GM21737 (cell line): ENCODE measurements around the gene NPRL2.

Experiments used
- ATAC-seq: cut with Tn5 transposase; IDR thresholded peaks from one replicate; pipeline ENCODE4 v1.9.1; 2021; ENCODE audit warnings: mild to moderate bottlenecking, moderate library complexity; ENCODE audit not compliant: unreplicated experiment

The NPRL2 gene

DNA sequence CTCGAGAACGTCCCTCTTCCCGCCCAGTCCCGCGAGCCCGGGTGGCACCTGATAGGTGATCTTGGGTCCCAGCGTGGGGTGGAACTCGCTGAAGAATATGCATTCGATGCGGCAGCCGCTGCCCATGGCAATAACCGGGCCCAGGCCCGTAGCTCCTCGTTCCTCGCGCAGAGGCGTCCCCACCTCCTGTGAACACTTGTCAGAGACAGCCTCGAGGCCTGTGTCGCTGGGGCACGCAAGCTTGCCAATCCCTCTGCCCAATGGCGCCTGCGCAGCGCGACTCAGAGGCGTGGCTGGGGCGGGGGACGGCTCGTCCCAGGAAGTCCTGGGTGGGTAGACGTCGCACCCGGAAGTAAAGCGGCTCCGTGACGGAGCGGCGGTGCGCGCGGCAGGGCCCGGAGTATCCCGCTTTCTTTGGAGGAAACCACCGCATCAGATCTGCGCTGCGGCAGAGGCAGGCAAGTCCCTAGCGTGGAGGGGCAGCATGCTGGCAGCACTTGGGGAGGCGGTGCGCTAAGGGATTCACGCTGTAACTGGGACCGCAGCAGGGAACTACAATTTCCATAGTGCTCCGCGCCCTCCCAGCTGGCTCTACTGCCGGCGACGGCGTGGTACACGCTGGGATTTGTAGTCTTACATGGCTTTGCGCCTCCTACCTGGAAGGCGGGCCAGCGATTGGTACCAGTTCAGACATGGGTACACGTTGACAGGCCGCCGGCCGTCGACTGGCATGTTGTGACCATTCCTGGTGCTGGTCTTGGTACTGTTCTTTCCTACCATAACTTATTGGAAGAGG, at the start of gene NPRL2, which contains the start of gene CYB561D2:
NPRL2 (minus strand) TSS at position 249 of the 796 bp plus-strand sequence; CDS start at position 126, 123 bp downstream.
CYB561D2 (plus strand) TSS at position 336 of the 796 bp plus-strand sequence. CDS start 572 bp downstream, outside the sequence.
- peak; percentile 77 for ATAC-seq

DNA sequence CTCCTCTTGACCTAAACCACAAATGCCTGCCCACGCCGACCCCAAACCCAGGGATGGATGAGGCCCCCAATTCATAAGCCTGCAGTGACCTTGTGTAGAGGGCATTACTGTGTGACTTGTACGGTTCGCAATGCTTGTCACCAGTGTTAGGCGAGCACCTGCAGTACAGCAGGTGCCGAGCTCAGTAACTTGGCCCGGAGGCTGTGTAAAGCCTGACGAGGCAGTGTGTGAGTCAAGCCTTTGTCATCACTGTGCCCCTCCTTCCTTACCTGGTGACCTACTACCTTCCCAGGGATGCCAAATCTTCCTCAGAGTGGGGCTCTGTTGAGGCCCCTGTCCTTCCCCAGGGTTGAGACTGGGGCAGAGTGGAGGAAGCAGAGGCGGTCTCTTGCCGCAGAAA, 45.9 kb upstream of the NPRL2 start:
- ATAC-seq = no peak

DNA sequence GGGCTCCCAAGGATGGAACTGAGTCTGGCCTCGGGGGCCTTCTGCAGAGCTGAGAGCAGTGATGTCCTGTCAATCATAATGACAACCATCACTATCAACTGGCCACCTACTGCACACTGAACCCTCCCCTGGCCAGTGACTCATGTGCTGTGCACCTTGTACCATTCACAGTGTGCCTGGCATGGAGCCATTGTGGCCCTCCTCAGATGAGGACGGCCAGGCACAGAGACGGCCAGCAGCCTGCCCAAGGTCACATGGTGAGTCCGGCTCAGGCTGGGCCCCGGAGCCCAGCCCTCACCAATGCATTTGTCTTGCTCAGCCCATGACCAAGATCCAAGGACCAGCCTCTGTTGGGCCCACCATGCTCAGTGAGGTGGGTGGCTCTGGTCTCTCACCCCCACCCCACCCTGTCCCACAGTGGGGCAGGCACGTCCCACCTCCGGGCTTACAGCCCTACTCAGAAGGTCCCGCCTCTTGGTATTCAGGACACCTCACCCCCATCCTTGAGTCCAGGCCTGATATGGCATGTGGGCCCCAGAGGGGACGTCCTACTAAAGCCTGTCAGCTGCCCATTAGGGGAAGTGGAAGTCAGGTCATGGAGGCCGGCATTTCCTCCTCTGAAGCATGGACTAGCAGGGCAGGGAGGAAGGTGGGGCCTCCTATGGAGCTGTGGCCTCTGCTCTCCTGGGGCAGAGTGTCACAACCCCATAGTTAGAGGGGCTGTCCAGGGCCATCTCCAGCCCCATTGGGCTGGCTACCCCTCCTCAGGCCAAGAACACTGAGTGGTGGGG, 44.7 kb upstream of the NPRL2 start:
- no peak for ATAC-seq

DNA sequence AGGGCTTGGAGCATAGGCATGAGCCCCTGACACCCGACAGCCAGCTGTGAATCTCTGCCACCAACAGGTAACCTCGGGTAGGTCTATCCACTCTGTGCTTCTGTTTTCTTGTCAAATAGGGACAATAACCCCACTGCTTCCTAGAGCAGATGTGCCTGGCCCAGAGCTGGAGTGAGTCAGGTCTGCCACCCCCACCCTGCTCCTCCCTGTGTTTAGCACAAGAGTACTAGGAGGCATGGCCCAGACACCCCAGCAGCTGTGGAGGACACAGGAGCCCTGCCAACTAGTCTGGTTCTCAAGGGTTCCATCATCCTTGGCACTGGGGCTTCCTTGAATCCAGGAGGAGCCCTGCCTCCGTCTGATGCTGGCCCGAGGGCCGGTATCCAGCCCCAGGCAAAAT, 42.5 kb upstream of the NPRL2 start:
- ATAC-seq = no peak

DNA sequence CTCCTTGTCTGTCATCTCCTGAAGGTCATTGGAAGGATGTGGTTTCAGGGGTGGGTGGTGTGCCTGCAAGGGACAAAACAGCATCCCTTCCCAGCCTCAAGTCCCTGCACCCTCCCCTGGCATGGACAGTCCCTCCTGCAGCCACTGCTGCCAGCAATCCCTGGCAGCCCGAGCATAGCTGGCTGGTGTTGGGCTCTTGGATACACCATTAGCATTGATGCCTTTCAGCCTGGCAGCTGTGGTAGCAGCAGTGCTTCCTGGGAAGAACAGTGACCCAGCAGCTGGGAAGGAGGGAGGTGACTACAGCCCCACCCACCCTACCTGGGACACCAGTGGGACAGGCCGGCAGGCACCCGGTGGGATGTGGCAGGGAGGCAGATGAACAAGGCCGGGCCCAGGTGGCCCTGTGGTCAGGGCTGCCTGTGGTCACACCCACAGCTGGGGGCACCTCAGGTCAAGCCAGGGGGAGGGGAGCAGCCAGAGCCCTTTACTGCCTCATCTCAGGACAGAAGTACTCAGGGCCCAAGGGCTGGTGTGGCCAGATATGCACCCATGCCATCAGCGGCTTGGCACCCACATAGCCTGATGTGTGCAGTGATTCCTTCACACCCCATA, 41.6 kb upstream of the NPRL2 start:
- no peak for ATAC-seq

DNA sequence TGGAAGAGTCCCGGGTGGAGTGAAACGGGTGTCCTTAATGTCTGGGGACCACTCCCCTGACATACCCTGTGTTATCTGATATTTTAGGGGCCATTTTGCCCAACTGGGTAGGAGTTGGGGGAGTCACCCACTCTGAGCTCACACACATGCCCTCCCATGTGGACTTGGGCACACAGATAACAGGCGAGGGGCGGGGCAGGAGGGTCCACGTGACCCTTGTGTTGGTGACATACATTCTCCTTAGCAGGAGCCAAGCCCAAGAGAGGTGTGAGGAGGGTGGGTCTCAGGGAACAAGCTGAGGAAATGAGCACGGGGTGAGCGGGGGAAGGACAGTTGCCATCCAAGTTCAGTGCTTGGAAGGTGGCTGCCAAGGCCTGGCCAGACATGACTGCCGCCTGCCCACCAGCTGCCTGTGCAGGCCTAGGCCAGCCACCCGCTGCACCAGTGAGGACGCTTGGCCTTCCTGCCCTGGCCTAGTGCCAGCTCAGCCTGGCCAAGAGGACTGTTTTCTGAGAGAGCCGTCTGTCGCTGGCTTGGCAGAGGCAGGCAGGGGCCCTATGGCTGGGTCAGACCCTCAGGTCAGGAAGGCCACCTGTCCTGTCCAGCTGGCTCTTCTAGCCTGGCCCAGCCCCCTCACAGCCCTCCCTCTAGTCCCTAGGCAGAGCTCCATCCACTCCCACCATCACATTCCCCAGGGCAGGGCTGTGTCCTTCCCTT, 40.1 kb upstream of the NPRL2 start:
- no peak for ATAC-seq

DNA sequence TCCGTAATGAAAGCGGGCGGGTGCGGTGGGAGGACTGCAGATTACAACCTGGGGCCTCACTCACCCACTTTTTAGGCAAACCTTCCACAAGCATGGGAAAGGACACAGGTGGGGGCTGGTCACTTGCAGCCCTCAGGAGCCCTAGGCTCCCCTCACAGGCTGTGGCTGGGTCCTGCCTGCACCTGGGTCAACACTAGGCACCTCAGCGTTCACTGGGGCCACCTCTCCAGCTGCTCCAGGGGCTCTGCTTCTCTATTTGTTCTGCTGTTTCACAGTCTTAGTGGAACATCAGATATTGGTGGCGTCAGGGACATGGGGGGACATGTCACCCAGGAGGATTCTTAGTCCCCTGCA, 38.8 kb upstream of the NPRL2 start:
- ATAC-seq = no peak

DNA sequence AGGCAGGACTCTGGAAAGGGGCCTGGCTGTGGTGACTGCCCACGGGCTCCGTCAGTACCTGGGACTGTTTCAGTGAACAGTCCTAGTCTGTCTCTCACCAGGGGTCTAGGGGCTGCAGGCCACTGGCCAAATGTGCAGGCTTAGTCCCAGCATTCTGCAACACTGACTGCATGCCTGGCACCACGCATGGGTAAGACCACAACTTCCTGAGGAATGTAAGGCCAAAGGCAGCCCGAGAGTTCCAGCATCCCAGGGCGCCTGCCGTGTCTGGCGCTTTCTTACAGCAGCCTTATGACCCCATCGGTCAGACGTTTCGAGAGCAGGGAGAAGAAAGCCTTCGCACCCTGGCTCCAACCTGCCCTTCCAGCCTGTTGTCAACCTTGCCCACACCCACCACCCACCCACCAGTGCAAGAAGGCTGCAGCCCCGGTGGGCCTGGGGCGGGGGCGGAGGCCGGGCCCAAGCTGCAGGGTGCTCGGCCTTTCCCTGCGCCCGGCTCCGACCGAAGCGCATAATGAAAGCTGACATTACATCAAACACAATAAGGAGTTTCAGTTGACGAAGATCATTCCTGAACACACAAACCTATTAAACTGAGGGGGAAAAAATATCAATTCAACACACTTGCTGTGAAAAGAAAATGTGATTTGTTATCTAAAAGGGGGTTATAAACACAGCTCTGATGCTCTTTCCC, 38.3 kb upstream of the NPRL2 start:
- ATAC-seq = no peak

DNA sequence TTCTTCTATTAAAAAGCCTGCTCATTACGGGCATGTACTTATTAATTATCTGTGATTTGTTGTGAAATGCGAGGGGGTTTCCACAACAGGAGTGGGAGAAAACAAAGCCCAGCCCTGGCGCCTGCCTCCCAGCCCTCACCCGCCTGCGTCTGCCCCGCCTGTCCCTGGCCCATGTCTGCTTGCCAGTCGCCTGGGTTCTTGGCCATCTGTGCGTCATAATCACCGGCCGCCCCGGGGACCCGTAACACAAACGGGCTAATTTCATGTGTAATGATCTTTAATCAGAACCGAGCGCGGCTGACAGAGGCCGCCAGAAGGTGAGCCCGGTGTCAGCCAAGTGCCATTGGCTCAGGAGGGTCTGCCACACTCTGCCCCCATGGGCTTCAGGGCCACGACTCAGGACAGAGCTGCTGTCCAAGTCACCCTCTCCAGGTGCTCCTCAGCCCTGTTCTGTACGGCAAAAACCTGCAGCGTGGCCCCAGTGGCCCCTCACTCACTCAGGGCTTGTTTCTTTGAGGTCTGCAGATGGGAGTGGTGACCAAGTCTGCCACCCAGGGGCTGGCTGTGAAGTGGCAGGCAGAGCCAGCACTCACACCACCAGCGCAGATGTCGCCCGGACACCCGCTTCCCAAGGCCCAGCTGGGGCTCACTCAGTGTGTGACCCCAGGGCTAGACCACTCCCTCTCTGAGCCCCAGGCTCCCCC, 37.6 kb upstream of the NPRL2 start:
- no peak for ATAC-seq

DNA sequence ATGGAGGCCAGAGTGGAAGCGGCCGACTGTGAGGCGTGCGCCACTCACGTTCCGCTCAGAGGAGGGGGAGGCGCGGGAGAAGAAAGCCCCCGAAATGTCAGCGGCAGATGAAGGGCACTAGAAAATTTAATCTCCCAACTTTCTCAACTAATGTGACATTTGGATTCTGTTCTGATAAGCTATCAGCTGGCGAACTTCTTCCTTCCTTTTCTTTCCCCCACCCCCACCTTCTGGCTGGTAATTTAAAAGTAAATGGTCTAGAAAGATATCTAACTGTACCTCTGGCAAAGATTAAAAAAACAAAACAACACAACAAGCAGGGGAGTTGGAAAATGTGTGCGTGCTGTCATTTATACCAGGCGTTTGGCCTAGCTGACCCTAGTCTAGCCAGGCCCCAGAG, 35.2 kb upstream of the NPRL2 start:
- ATAC-seq = no peak

DNA sequence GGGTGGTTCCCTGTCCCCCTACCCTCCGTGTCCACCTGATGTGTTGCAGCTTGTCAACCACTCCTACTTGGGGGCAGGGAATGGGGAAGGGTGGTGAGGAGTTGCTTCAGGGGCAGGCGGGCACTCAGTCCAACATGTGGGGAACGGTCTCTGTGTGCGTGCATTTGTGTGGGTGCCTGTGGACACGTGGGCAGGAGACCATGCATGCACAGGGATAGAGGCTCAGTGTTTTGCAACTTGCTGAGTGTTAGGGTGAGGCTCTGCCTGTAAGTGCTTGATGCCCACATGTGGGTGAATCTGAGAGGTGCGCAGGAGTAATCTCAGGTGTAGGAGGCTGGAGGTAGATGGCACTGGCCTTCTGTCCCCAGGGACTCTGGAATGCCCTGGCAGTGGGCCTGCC, 33.2 kb upstream of the NPRL2 start:
- ATAC-seq = no peak

DNA sequence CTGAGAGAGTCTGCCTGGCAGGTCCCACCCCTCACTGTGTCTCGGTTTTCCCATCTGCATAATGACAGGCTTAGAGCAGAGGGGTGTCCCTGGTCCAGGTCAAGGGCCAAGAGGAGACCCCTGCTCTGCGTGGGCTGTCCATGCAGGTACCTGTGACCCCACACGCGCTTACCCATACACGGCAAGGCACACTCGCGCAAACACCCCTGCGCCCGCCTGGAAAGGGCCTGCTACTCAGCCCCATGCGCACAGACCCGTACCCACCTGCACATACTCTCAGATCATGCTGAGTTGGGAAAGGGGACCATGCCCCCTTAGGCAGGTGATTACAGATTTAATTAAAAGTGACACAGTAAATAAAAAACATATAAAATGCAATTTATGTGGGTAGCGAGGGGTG, 32.1 kb upstream of the NPRL2 start:
- no peak for ATAC-seq

DNA sequence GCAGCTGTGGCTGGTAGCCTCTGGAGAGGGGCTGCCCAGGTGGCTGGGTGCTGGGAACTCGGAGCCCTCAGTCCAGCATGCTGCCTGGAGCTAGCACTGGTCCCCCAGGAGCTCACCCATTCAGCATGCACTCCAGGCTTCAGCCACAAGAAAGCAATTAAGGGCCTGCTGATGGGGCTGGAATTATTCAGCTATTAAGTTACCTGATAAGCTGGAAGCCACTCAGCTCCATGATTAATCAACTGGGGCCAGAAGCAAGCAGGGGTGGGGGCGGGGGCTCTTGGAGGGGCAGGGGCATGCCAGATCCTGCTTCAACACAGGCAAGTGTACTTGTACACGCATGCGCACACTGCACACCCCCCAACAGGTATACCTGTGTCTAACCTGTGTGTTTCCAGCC, 30.8 kb upstream of the NPRL2 start:
- ATAC-seq = no peak

DNA sequence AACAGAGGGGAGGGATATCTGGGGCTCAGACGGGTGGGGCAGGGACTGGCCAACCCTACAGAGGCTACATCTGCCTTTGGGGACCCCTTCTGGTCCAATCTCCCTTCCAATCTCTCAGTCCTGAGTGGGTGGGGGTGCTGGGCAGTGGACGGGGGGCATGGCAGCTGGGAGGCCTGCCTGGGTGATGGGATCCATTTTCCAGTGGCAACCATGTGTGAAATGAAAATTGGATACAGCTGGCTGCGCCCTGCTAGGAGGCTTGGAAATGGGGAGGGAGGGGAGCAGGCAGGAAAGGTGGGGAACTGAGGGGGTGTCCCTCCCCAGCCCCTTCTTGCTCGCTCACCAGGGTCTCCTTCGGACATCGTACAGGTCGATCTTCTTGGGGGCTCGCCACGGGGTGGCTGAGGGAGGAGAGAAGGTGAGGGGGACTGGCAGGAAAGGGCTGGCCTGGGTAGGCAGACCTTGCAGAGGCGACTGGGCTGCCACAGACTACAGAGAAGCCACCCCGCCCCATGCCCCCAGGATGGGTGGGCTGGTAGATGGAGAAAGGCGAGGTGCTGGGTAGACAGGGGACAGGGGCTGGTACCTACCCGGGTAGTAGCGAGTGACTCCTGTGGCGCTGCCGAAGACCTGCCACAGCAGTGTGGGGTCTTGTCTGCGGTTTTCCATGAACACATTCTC, 30.0 kb upstream of the NPRL2 start:
- no peak for ATAC-seq

DNA sequence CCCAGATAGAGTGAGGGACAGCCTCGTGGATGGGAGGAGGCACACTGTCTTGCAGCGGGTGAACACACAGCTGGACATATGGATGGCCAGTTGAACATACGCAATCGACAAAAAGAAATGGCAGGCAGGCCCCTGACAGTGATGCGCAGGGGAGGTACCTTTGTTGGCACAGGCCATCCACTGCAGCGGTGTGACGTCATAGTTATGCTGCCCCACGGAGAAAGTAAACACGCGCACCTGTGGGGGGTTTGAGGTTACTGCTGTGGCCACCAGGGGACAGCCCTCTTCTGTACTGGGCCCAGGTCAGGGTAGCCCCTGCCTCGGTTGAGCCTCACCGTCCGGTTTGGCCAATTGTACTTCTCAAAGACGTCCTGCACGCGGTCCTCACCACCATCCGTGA, 28.2 kb upstream of the NPRL2 start:
- ATAC-seq = no peak

DNA sequence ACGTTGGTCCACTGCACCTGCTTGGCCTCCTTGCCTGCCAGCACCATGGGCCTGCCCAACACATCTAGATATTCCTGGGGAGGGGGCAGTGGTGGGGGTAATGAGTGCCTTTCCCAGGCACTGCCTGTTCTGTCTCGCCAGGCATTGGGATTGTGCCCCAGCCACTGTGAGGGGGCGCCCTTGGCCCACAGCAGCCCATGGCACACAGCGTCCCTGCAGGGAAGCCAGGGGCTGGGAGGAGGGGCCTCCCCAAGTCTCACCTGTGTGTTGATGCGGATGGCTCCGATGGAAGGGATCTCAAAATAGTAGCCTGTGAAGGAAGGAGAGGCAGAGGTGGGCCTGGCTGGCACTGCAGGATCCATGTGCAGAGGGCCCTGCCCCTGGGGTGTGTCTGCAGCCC, 27.4 kb upstream of the NPRL2 start:
- no peak for ATAC-seq

DNA sequence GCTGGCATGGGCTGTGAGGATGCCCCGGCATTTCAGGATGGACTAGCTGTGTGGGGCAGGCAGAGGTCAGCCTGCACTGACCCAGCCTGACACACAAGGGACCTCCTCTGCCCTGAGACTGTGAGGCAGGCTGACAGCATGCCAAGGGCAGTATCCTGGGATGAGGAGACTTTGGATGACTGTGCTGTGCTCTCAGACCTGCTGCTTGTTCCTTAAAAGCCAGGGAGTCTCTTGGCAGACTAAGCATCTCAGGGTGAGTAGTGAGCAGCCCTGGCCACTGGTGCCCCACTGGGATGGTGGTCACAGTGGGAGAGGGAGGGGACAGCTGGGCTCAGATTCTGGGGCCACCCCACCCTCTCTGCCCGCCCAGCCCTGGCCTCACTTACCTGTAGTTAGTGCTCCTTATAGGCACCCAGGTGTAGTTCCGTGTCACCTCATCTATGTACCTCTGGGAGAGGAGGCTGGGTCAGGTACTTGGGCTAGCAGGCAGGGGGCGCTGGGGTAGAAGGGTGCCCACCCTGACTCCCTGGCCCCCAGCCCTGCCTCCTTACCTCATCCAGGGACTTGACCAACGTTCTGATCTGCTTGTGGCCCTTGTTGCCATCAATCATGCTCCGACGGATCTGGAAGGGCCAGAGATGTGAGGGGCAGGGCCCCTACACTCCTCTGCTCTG, 24.8 kb upstream of the NPRL2 start:
- ATAC-seq = no peak

DNA sequence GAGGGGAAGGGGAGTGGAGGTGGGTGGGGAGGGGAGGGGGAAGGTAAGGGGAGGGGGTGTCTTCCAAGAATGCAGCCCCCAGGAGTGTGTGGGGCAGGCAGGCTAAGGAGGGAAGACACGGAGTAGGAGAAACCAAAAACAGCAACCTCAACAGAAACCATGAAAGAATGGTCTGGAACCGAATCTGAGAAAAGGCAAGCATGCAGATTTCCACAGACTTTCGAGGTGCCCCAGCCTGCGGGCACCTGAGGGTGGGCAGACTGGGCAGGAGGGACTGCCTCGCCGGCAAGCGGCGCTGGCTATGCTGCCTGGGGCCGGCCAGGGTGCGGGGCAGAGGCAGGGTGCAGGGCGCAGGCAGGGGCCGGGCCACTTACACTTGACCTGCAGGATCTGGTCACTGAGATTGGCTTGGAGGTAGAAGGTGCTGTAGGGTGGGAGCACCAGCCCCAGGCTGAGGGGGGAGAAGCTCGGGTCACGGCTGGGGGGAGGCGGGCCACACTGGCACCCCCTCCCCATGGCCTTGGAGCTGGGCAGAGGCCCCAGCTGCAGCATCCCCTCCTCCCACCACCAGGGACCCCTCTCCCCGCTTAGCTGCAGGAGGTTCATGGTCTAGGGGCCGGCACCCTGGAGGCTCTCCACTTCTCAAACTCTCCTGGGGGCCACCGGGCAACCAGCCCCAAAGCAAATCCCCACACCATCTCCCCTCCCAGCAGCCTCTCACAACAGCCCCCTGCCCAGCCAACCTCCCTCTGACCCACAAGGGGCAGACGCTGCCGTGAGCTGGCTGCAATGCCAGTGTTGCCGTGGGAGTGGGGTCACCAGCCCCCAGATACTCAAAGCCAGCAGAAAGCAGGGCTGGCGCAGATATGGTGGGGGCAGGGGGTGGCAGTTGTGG, 24.0 kb upstream of the NPRL2 start:
- no peak for ATAC-seq
